ENCODE data around the gene AZGP1. TPM values are rescaled to one million over a fixed set of nuclear protein-coding genes. Genes with fewer than 3 reads are reported as not detected.
"Not testable (repeated sequence)": the region's sequence is repeated elsewhere in the genome, so short reads cannot be mapped to it uniquely, and the experiment has no call there.

AZGP1 gene
- total RNA-seq, 1 donor from 2014 or later: not detected

- Mint-ChIP-seq H3K27ac (ENCODE audit: unreplicated experiment) (peak overlapping the region; percentile 67), H3K27me3 (ENCODE audit: unreplicated experiment) (peaks cover 3% of the 10 kb centered on the region), H3K4me3 (ENCODE audit: unreplicated experiment) (peak overlapping the region; percentile 42), H3K4me1 (ENCODE audit: unreplicated experiment) (peaks cover 3% of the 10 kb centered on the region), H3K36me3 (ENCODE audit: low read depth, unreplicated experiment) (no peaks in the 10 kb centered on the region), H3K9me3 (ENCODE audit: unreplicated experiment) (no peaks in the 10 kb centered on the region)
- DNase-seq (ENCODE audit: low spot score): no peak
- TF ChIP-seq CTCF (IDR thresholded peaks at IDR 0.05; ENCODE audit: unreplicated experiment): no peak
Observed at GRCh38 chr7:99996755-99997544, 21.1 kb upstream of the AZGP1 start.

GRCh38 chr7:99994819-99995218, 19.0 kb upstream of the AZGP1 start:
- Mint-ChIP-seq H3K4me3 (ENCODE audit: unreplicated experiment) (no peak overlapping the region), H3K27ac (ENCODE audit: unreplicated experiment) (no peak overlapping the region), H3K4me1 (ENCODE audit: unreplicated experiment) (peaks cover 3% of the 10 kb centered on the region), H3K27me3 (ENCODE audit: unreplicated experiment) (peaks cover 3% of the 10 kb centered on the region), H3K36me3 (ENCODE audit: low read depth, unreplicated experiment) (no peaks in the 10 kb centered on the region), H3K9me3 (ENCODE audit: unreplicated experiment) (no peaks in the 10 kb centered on the region)
- no peak for DNase-seq (ENCODE audit: low spot score)
- no peak for TF ChIP-seq CTCF (IDR thresholded peaks at IDR 0.05; ENCODE audit: unreplicated experiment)

GRCh38 chr7:99992330-99993038, 16.7 kb upstream of the AZGP1 start:
- no peak for TF ChIP-seq CTCF (IDR thresholded peaks at IDR 0.05; ENCODE audit: unreplicated experiment)
- no peak for DNase-seq (ENCODE audit: low spot score)
- H3K27ac Mint-ChIP-seq (ENCODE audit: unreplicated experiment): no peak overlapping the region

GRCh38 chr7:99991543-99991942, 15.7 kb upstream of the AZGP1 start:
- not testable (repeated sequence) for H3K4me1 Mint-ChIP-seq (ENCODE audit: unreplicated experiment); H3K4me3 Mint-ChIP-seq (ENCODE audit: unreplicated experiment); H3K36me3 Mint-ChIP-seq (ENCODE audit: low read depth, unreplicated experiment); H3K9me3 Mint-ChIP-seq (ENCODE audit: unreplicated experiment); DNase-seq (ENCODE audit: low spot score); H3K27me3 Mint-ChIP-seq (ENCODE audit: unreplicated experiment); H3K27ac Mint-ChIP-seq (ENCODE audit: unreplicated experiment)

More at GRCh38 chr7:99992330-99993038, 16.7 kb upstream of the AZGP1 start:
- Mint-ChIP-seq H3K27me3 (ENCODE audit: unreplicated experiment) (peaks cover 6% of the 10 kb centered on the region), H3K4me1 (ENCODE audit: unreplicated experiment) (peaks cover 3% of the 10 kb centered on the region), H3K4me3 (ENCODE audit: unreplicated experiment) (no peak overlapping the region), H3K9me3 (ENCODE audit: unreplicated experiment) (no peaks in the 10 kb centered on the region), H3K36me3 (ENCODE audit: low read depth, unreplicated experiment) (no peaks in the 10 kb centered on the region)

GRCh38 chr7:99990460-99990852, 14.6 kb upstream of the AZGP1 start:
- no peaks in the 10 kb centered on the region for H3K4me1 Mint-ChIP-seq (ENCODE audit: unreplicated experiment)
- DNase-seq (ENCODE audit: low spot score): no peak
- H3K9me3 Mint-ChIP-seq (ENCODE audit: unreplicated experiment): no peaks in the 10 kb centered on the region
- no peak overlapping the region for H3K27ac Mint-ChIP-seq (ENCODE audit: unreplicated experiment)
- H3K36me3 Mint-ChIP-seq (ENCODE audit: low read depth, unreplicated experiment): no peaks in the 10 kb centered on the region
- no peak for TF ChIP-seq CTCF (IDR thresholded peaks at IDR 0.05; ENCODE audit: unreplicated experiment)
- H3K27me3 Mint-ChIP-seq (ENCODE audit: unreplicated experiment): peaks cover 3% of the 10 kb centered on the region
- no peak overlapping the region for H3K4me3 Mint-ChIP-seq (ENCODE audit: unreplicated experiment)

Measured in endothelial cell (in vitro differentiated cells).